WERI-Rb-1 (cell line): ENCODE results near the gene ADGRD1.
"Not testable (repeated sequence)": the region's sequence is repeated elsewhere in the genome, so short reads cannot be mapped to it uniquely, and the experiment has no call there.

ENCODE experiments used
- DNase-seq: peaks from one replicate; pipeline ENCODE4 v3.0.0-alpha.2; 2020
- H3K27ac ChIP-seq: fragments of 250-450 bp; sonication (Bioruptor Pico); 2 replicates; pipeline ENCODE4 v1.5.1; 2020; ENCODE audit warnings: mild to moderate bottlenecking, moderate library complexity
- H3K27me3 ChIP-seq: fragments of 250-450 bp; sonication (Bioruptor Pico); 2 replicates; pipeline ENCODE4 v1.5.1; 2021; ENCODE audit warnings: mild to moderate bottlenecking, low read depth, moderate library complexity; ENCODE audit not compliant: insufficient read depth, severe bottlenecking
- H3K36me3 ChIP-seq: fragments of 250-450 bp; sonication (Bioruptor Pico); 2 replicates; pipeline ENCODE4 v1.5.1; 2020; ENCODE audit warnings: mild to moderate bottlenecking, moderate library complexity
- H3K4me3 ChIP-seq: 2 replicates; pipeline ENCODE4 v1.5.1; 2011; ENCODE audit warnings: low read depth, mild to moderate bottlenecking, control low read depth, low read length
- H3K9me3 ChIP-seq: fragments of 250-450 bp; sonication (Bioruptor Pico); 2 replicates; pipeline ENCODE4 v1.5.1; 2021; ENCODE audit warnings: mild to moderate bottlenecking, moderate library complexity; ENCODE audit not compliant: severe bottlenecking
- CTCF ChIP-seq: IDR thresholded peaks from 2 replicates; pipeline ENCODE4 v1.5.1; 2011; ENCODE audit warnings: low read depth, mild to moderate bottlenecking, control low read depth, inconsistent platforms, low read length

The ADGRD1 gene

GRCh38 chr12:130990034-130990433 lies 36.3 kb downstream of the ADGRD1 start:
- TF ChIP-seq CTCF: no peak
- no peak overlapping the region for H3K4me3 ChIP-seq

GRCh38 chr12:130992448-130992847 lies 38.7 kb downstream of the ADGRD1 start:
- TF ChIP-seq CTCF: no peak
- H3K27ac ChIP-seq: no peak overlapping the region
- no peak for DNase-seq
- H3K4me3 ChIP-seq: no peak overlapping the region
- H3K36me3 ChIP-seq: no peaks in the 10 kb centered on the region
- H3K27me3 ChIP-seq: no peaks in the 10 kb centered on the region
- H3K9me3 ChIP-seq: no peaks in the 10 kb centered on the region

More at GRCh38 chr12:130990034-130990433, 36.3 kb downstream of the ADGRD1 start:
- Histone ChIP-seq H3K27ac (no peak overlapping the region), H3K36me3 (no peaks in the 10 kb centered on the region), H3K27me3 (no peaks in the 10 kb centered on the region), H3K9me3 (no peaks in the 10 kb centered on the region)
- DNase-seq: no peak

- Histone ChIP-seq H3K27me3 (no peaks in the 10 kb centered on the region), H3K9me3 (peaks cover 5% of the 10 kb centered on the region), H3K36me3 (no peaks in the 10 kb centered on the region), H3K4me3 (no peak overlapping the region), H3K27ac (no peak overlapping the region)
- DNase-seq: no peak
- no peak for TF ChIP-seq CTCF
Measured at GRCh38 chr12:130992979-130993538, 39.4 kb downstream of the ADGRD1 start.

- no peak for DNase-seq
- TF ChIP-seq CTCF: no peak
- Histone ChIP-seq H3K27ac (no peak overlapping the region), H3K4me3 (no peak overlapping the region), H3K36me3 (no peaks in the 10 kb centered on the region), H3K9me3 (peaks cover 8% of the 10 kb centered on the region), H3K27me3 (no peaks in the 10 kb centered on the region)
Measured at GRCh38 chr12:130993759-130994670, 40.3 kb downstream of the ADGRD1 start.

- TF ChIP-seq CTCF: no peak
- Histone ChIP-seq H3K9me3 (peaks cover 8% of the 10 kb centered on the region), H3K27me3 (no peaks in the 10 kb centered on the region), H3K4me3 (no peak overlapping the region), H3K27ac (peak overlapping the region; percentile 68), H3K36me3 (no peaks in the 10 kb centered on the region)
- no peak for DNase-seq
Measured at GRCh38 chr12:130994821-130995375, 41.2 kb downstream of the ADGRD1 start.

- H3K9me3 ChIP-seq: not testable (repeated sequence)
Measured at GRCh38 chr12:130995386-130995969, 41.8 kb downstream of the ADGRD1 start.

More at GRCh38 chr12:130995386-130995969, 41.8 kb downstream of the ADGRD1 start:
- not testable (repeated sequence) for H3K4me3 ChIP-seq, DNase-seq, H3K36me3 ChIP-seq, H3K27me3 ChIP-seq
- peak overlapping the region; percentile 68 for H3K27ac ChIP-seq
